Middle frontal gyrus (tissue), 1 donor: Measurements from ENCODE around the gene RNF20.
"Not testable (repeated sequence)": the region's sequence is repeated elsewhere in the genome, so short reads cannot be mapped to it uniquely, and the experiment has no call there.

Experiments used
- DNase-seq: peaks from one replicate; pipeline ENCODE4 v3.0.0-alpha.2; 2015; ENCODE audit warnings: low spot score; ENCODE audit errors: extremely low spot score

RNF20 gene

GRCh38 chr9:101530076-101530711 lies 3.5 kb upstream of the RNF20 start:
- peak; percentile 69 for DNase-seq

GRCh38 chr9:101536351-101536750 lies 2.7 kb downstream of the RNF20 start:
- no peak for DNase-seq

GRCh38 chr9:101536938-101537337 lies 3.3 kb downstream of the RNF20 start:
- DNase-seq = no peak

- no peak for DNase-seq
Measured at GRCh38 chr9:101540069-101540468, 6.4 kb downstream of the RNF20 start.

- no peak for DNase-seq
Measured at GRCh38 chr9:101543098-101543735, 9.6 kb downstream of the RNF20 start.

- DNase-seq = not testable (repeated sequence)
Measured at GRCh38 chr9:101549472-101550098, 15.9 kb downstream of the RNF20 start.

- no peak for DNase-seq
Measured at GRCh38 chr9:101561740-101562139, 28.1 kb downstream of the RNF20 start.

GRCh38 chr9:101562966-101563365 lies 29.3 kb downstream of the RNF20 start:
- DNase-seq = no peak

- DNase-seq = no peak
Measured at GRCh38 chr9:101564252-101564651, 30.6 kb downstream of the RNF20 start.

GRCh38 chr9:101566904-101567724 lies 33.5 kb downstream of the RNF20 start:
- no peak for DNase-seq

GRCh38 chr9:101567725-101568350 lies 34.2 kb downstream of the RNF20 start:
- DNase-seq = no peak

- DNase-seq = no peak
Measured at GRCh38 chr9:101569741-101570501, 36.3 kb downstream of the RNF20 start.

- no peak for DNase-seq
Measured at GRCh38 chr9:101571114-101571513, 37.5 kb downstream of the RNF20 start.

- DNase-seq = no peak
Measured at GRCh38 chr9:101572316-101572715, 38.7 kb downstream of the RNF20 start.

GRCh38 chr9:101574731-101575333 lies 41.2 kb downstream of the RNF20 start:
- no peak for DNase-seq

- DNase-seq = no peak
Measured at GRCh38 chr9:101578378-101578777, 44.7 kb downstream of the RNF20 start.

- DNase-seq = no peak
Measured at GRCh38 chr9:101579711-101580545, 46.3 kb downstream of the RNF20 start.

GRCh38 chr9:101582553-101582952 lies 48.9 kb downstream of the RNF20 start:
- DNase-seq = peak; percentile 26

GRCh38 chr9:101585740-101586139 lies 52.1 kb downstream of the RNF20 start:
- DNase-seq = no peak
